ENCODE results near the gene EMX2.

DNA sequence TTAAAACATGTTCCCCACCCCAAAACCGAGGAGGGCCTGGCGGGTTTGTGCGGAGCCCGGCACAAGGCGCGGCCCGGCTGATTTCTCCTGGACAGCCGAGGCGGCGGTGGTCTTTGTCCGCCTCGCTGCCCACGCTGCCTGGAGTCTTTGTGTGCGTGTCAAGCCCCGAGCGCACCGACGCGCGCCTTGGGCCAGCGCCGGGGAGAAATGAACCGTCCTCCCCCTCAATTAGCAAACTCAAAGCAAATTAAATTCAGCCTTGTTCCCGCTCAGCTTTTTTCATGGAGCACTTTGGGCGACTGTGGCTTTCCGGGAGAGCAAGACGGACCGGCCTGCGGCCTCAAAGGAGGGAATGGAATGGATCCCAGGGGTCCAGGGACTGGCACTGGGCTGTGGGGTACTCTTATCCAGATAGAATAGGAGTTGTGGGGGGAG, 4.1 kb downstream of the EMX2 start:
- TF ChIP-seq POLR2A (IDR thresholded peaks at IDR 0.05) = no peak
- TF ChIP-seq, protein P1, sequence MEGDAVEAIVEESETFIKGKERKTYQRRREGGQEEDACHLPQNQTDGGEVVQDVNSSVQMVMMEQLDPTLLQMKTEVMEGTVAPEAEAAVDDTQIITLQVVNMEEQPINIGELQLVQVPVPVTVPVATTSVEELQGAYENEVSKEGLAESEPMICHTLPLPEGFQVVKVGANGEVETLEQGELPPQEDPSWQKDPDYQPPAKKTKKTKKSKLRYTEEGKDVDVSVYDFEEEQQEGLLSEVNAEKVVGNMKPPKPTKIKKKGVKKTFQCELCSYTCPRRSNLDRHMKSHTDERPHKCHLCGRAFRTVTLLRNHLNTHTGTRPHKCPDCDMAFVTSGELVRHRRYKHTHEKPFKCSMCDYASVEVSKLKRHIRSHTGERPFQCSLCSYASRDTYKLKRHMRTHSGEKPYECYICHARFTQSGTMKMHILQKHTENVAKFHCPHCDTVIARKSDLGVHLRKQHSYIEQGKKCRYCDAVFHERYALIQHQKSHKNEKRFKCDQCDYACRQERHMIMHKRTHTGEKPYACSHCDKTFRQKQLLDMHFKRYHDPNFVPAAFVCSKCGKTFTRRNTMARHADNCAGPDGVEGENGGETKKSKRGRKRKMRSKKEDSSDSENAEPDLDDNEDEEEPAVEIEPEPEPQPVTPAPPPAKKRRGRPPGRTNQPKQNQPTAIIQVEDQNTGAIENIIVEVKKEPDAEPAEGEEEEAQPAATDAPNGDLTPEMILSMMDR (IDR thresholded peaks at IDR 0.05) = no peak

Measured in vagina (tissue), 2 donors.